ENCODE data around the gene ADGRG6. TPM values are rescaled to one million over a fixed set of nuclear protein-coding genes. Genes with fewer than 3 reads are reported as not detected.

The ADGRG6 gene
- total and polyA plus RNA-seq, 2 donors from 2014 or later = 2.6 to 32.8 TPM

DNA sequence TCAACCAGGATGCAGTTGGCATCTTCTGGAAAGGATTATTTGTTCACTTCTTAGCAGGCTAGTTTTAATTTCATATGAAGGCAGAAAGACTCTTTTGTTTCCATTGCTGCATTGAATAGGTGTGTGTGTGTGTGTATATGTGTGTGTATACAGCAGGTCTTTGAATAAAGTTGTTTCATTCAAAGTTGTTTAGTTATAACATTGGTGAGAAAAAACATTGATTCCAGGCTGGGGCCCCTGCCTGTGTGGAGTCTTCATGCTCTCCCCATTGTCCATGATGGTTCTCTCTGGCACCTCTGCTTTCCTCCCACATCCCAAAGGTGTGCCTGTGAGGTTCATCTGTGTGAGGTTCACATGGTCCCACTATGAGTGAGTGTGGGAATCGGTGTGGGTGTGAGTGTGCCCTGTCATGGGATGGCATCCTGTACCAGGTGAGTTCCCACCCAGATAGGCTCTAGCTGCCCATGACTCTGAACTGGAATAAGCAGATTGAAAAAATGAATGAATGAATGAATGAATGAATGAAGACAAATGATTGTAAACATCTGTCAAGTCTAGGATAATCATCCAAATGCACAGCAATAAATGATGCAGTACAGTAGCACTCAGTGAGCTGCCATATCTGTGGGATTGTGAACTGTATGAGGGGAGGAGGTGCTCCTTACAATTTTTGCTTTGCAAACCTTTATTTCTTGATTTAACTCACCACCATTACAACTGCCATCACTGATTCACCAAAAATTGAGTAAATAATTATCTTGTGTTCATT is 156.0 kb downstream of the ADGRG6 start:
- no peaks in the 10 kb centered on the region for H3K9me3 ChIP-seq (ENCODE audit: control insufficient read depth in 2 of 3, insufficient read depth in 1 of 3, low read length in 3 of 3)
- H3K4me1 ChIP-seq (ENCODE audit: control insufficient read depth in 2 of 3, insufficient read depth in 2 of 3, low read depth in 1 of 3, low read length in 3 of 3) = no peaks in the 10 kb centered on the region
- H3K36me3 ChIP-seq (ENCODE audit: control insufficient read depth in 2 of 3, insufficient read depth in 3 of 3, low read length in 3 of 3) = no peaks in the 10 kb centered on the region
- no peak overlapping the region for H3K9ac ChIP-seq (ENCODE audit: low read length in 3 of 3)
- H3K4me3 ChIP-seq (ENCODE audit: low read length in 3 of 3) = no peak overlapping the region
- FAIRE-seq (no peak), DNase-seq (no peak)
- intact Hi-C loops (cut with DNase I) = no loop called here
- H3K27me3 ChIP-seq (ENCODE audit: control insufficient read depth, insufficient read depth, low read length) = no peaks in the 10 kb centered on the region
- no peak for TF ChIP-seq CTCF (IDR thresholded peaks at IDR 0.05; ENCODE audit: borderline replicate concordance, extremely low read depth, insufficient read depth)
- H3K27ac ChIP-seq (ENCODE audit: low read depth in 2 of 2, low read length in 2 of 2) = no peak overlapping the region

- no peak overlapping the region for H3K27ac ChIP-seq (ENCODE audit: low read depth in 2 of 2, low read length in 2 of 2)
- H3K4me1 ChIP-seq (ENCODE audit: control insufficient read depth in 2 of 3, insufficient read depth in 2 of 3, low read depth in 1 of 3, low read length in 3 of 3) = no peaks in the 10 kb centered on the region
- no peaks in the 10 kb centered on the region for H3K36me3 ChIP-seq (ENCODE audit: control insufficient read depth in 2 of 3, insufficient read depth in 3 of 3, low read length in 3 of 3)
- TF ChIP-seq CTCF (IDR thresholded peaks at IDR 0.05; ENCODE audit: borderline replicate concordance, extremely low read depth, insufficient read depth) = no peak
- no peak overlapping the region for H3K9ac ChIP-seq (ENCODE audit: low read length in 3 of 3)
- H3K4me3 ChIP-seq (ENCODE audit: low read length in 3 of 3) = no peak overlapping the region
- no peaks in the 10 kb centered on the region for H3K9me3 ChIP-seq (ENCODE audit: control insufficient read depth in 2 of 3, insufficient read depth in 1 of 3, low read length in 3 of 3)
- intact Hi-C loops (cut with DNase I) = no loop called here
- FAIRE-seq (no peak), DNase-seq (no peak)
- no peaks in the 10 kb centered on the region for H3K27me3 ChIP-seq (ENCODE audit: control insufficient read depth, insufficient read depth, low read length)
These were observed 157.0 kb downstream of the ADGRG6 start for GRCh38 chr6:142458836-142459235.

DNA sequence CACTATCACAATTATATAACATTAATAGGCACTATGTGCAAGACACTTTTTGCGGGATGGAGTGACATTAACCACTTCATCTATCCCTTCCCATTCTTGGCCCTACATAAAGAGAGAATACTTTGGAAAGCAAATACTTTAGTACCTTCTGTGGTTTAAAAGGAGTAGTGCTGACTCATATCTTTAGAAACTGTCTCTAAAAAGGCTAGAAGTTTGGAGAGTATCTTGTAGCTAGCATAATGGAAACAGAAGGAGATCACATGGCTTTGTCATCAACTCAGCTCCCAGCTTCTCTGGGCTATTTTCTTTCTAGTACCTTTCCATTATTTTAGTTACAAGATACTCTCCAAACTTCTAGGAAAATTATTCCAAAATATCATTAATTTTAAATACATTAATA is 157.5 kb downstream of the ADGRG6 start:
- H3K36me3 ChIP-seq (ENCODE audit: control insufficient read depth in 2 of 3, insufficient read depth in 3 of 3, low read length in 3 of 3) = no peaks in the 10 kb centered on the region
- H3K27ac ChIP-seq (ENCODE audit: low read depth in 2 of 2, low read length in 2 of 2) = no peak overlapping the region
- H3K4me1 ChIP-seq (ENCODE audit: control insufficient read depth in 2 of 3, insufficient read depth in 2 of 3, low read depth in 1 of 3, low read length in 3 of 3) = no peaks in the 10 kb centered on the region
- no peak overlapping the region for H3K9ac ChIP-seq (ENCODE audit: low read length in 3 of 3)
- no peaks in the 10 kb centered on the region for H3K9me3 ChIP-seq (ENCODE audit: control insufficient read depth in 2 of 3, insufficient read depth in 1 of 3, low read length in 3 of 3)
- no peaks in the 10 kb centered on the region for H3K27me3 ChIP-seq (ENCODE audit: control insufficient read depth, insufficient read depth, low read length)
- no peak for TF ChIP-seq CTCF (IDR thresholded peaks at IDR 0.05; ENCODE audit: borderline replicate concordance, extremely low read depth, insufficient read depth)
- no peak overlapping the region for H3K4me3 ChIP-seq (ENCODE audit: low read length in 3 of 3)
- intact Hi-C loops (cut with DNase I) = no loop called here
- no peak for FAIRE-seq
- no peak for DNase-seq

All from kidney (tissue), 14 donors.